Pancreas (tissue), 10 donors: ENCODE results near the gene ESR2. TPM values are rescaled to one million over a fixed set of nuclear protein-coding genes. Genes with fewer than 3 reads are reported as not detected.

Experiments
- ATAC-seq, 4 donors: fragments of 200-7000 bp; cut with Tn5 transposase; one replicate each; pipeline versions ENCODE4 v1.8.0 to v1.9.1; 2020; ENCODE audit warnings: mild to moderate bottlenecking in 4 of 4, moderate library complexity in 4 of 4
- DNase-seq, 6 donors: peaks; one replicate each; pipeline ENCODE4 v3.0.0-alpha.2; 2020
- FAIRE-seq: peaks from 2 replicates; lab custom pipeline; 2012; peaks lifted over from hg19 to GRCh38; lab: Jason Lieb, UNC
- H3K27ac ChIP-seq, 4 donors: fragments of 200-600 bp; sonication (generic); 1 replicate in 3 of 4; 2 replicates in 1 of 4; pipeline versions ENCODE4 v1.5.0 to v1.8.0; 2020
- H3K27me3 ChIP-seq, 4 donors: fragments of 200-600 bp; one replicate each; pipeline ENCODE4 v1.8.0; 2021
- H3K36me3 ChIP-seq, 3 donors: fragments of 200-600 bp; sonication (generic) in 1 of 3; one replicate each; pipeline versions ENCODE4 v1.5.0 to v1.8.0; 2020 to 2021
- H3K4me1 ChIP-seq, 3 donors: fragments of 200-600 bp; one replicate each; pipeline ENCODE4 v1.8.0; 2021
- H3K4me3 ChIP-seq, 4 donors: fragments of 200-600 bp; sonication (generic) in 2 of 4; one replicate each; pipeline versions ENCODE4 v1.5.0 to v1.8.0; 2020 to 2021
- H3K9me3 ChIP-seq, 4 donors: fragments of 200-600 bp; one replicate each; pipeline ENCODE4 v1.8.0; 2021
- CTCF ChIP-seq, 4 donors: fragments of 200-600 bp; sonication (generic) in 3 of 4; IDR thresholded peaks; one replicate each; pipeline versions ENCODE4 v1.5.0 to v1.8.0; 2021; ENCODE audit warnings: antibody characterized with exemption in 4 of 4
- WGBS, 2 donors: extraction: QIAGEN DNeasy Blood & Tissue Kit; methylation state at CpG; one replicate each; pipeline ENCODE4 v1.1.7; 2013; 5-methylcytosine and 5-hydroxymethylcytosine counted together
- intact Hi-C, 3 donors: fragments of 100-400 bp; cut with DNase I; formaldehyde crosslinking; loops; one replicate each; pipeline versions ENCODE4 v1.11.1 to v1.14.2; 2022
- polyA plus RNA-seq, 2 donors: library from polyadenylated mRNA; stranded (reverse); fragments of 200-250 nt; gene quantifications; one replicate each; pipeline ENCODE4 v1.2.3, GENCODE V29; 2013
- total RNA-seq, 6 donors: library from RNA; stranded (reverse); fragmentation: NEBNext Ultra II Directional in 4 of 6; extraction: Animal tissue kit (Norgen Biotek cat#: 25700) in 4 of 6; gene quantifications; one replicate each; pipeline versions ENCODE4 v1.2.1 to v1.2.4, GENCODE V29; 2021 to 2023
- donor health status: healthy with polysubstance abuse.
- donor health status: DM: no; HTN: no; CAD: no; lungs with moderate emphysema.
- donor health status: DM: no; HTN: no; CAD: no.
- donor health status: control.
- donor health status: control.
- donor health status: Bipolar disorder and iron deficiency.
- donor health status: DM: yes; HTN: yes; CAD: no.
- donor health status: DM: no; HTN: no; CAD: no.
- donor health status: DM: no; HTN: no; CAD: no.
- donor health status: DM: yes; HTN: yes; CAD: no.

ESR2 gene
- total and polyA plus RNA-seq, 8 donors, result 0.08 to 0.78 (median 0.19) TPM

- intact Hi-C loops, result no loop called here
- Histone ChIP-seq H3K4me1 (peaks cover 0 to 7% (median 0%) of the 10 kb centered on the region in 3 donors), H3K27me3 (no peaks in the 10 kb centered on the region), H3K27ac (no peak overlapping the region), H3K36me3 (no peaks in the 10 kb centered on the region), H3K9me3 (no peaks in the 10 kb centered on the region), H3K4me3 (no peak overlapping the region)
- 15 to 18% methylated on average over 4 of the region's 4 CpGs for WGBS, 2 donors
- peak; percentile 52 to 72 (median 59) for TF ChIP-seq CTCF (IDR thresholded peaks at IDR 0.05)
- DNase-seq (no peak), FAIRE-seq (peak; percentile 95), ATAC-seq (peak; percentile 69 to 93 (median 88))
Measured at GRCh38 chr14:64303471-64303917, 9.3 kb upstream of the ESR2 start.

GRCh38 chr14:64298773-64299172 lies 4.6 kb upstream of the ESR2 start:
- ATAC-seq (no peak), FAIRE-seq (no peak), DNase-seq (no peak)
- WGBS, 2 donors, result 87 to 92% methylated on average over 1 of the region's 1 CpG
- no peak for TF ChIP-seq CTCF (IDR thresholded peaks at IDR 0.05)
- intact Hi-C loops, result loop anchor here in 2 of 3 donors (5.0 to 10.0 kb wide), 3 partner anchors 161 to 504 kb away; no protein-coding TSS in a partner anchor
- Histone ChIP-seq H3K27me3 (no peaks in the 10 kb centered on the region), H3K36me3 (no peaks in the 10 kb centered on the region), H3K4me3 (no peak overlapping the region), H3K4me1 (peaks cover 0 to 6% (median 0%) of the 10 kb centered on the region in 3 donors), H3K9me3 (no peaks in the 10 kb centered on the region), H3K27ac (no peak overlapping the region)

- Histone ChIP-seq H3K4me1 (peaks cover 0 to 6% (median 0%) of the 10 kb centered on the region in 3 donors), H3K27ac (no peak overlapping the region), H3K36me3 (no peaks in the 10 kb centered on the region), H3K4me3 (no peak overlapping the region), H3K27me3 (peaks cover 0 to 7% (median 0%) of the 10 kb centered on the region in 4 donors), H3K9me3 (no peaks in the 10 kb centered on the region)
- TF ChIP-seq CTCF (IDR thresholded peaks at IDR 0.05), result no peak
- ATAC-seq, result no peak
- FAIRE-seq, result no peak
- intact Hi-C loops, result loop anchor here in 2 of 3 donors (5.0 to 10.0 kb wide), 3 partner anchors 159 to 502 kb away; no protein-coding TSS in a partner anchor
- DNase-seq, result no peak
Measured at GRCh38 chr14:64296561-64296960, 2.4 kb upstream of the ESR2 start.

- intact Hi-C loops, result loop anchor here in 2 of 3 donors (5.0 to 10.0 kb wide), 3 partner anchors 158 to 500 kb away; no protein-coding TSS in a partner anchor
Measured at GRCh38 chr14:64294672-64295413, 672 bp upstream of the ESR2 start.

More at GRCh38 chr14:64294672-64295413, 672 bp upstream of the ESR2 start:
- peak; percentile 94 to 98 (median 97) for ATAC-seq
- WGBS, 2 donors, result 6 to 9% methylated on average over 20 of the region's 20 CpGs
- H3K27me3 ChIP-seq, result peaks cover 0 to 7% (median 0%) of the 10 kb centered on the region in 4 donors
- H3K36me3 ChIP-seq, result no peaks in the 10 kb centered on the region
- FAIRE-seq, result no peak
- peaks cover 0 to 6% (median 0%) of the 10 kb centered on the region in 3 donors for H3K4me1 ChIP-seq
- peak; percentile 73 to 83 (median 77) for TF ChIP-seq CTCF (IDR thresholded peaks at IDR 0.05)
- H3K27ac ChIP-seq, result no peak overlapping the region
- no peaks in the 10 kb centered on the region for H3K9me3 ChIP-seq
- DNase-seq, result peak; percentile 76 to 99 (median 86)
- peak overlapping the region in 3 of 4 donors; percentile 8 to 48 (median 40) for H3K4me3 ChIP-seq
